ENCODE results near the gene CRLF1. TPM values are rescaled to one million over a fixed set of nuclear protein-coding genes. Genes with fewer than 3 reads are reported as not detected.

CRLF1 gene
- polyA plus RNA-seq, 4 donors: 2.0 to 22.3 (median 6.5) TPM; not detected in 1

DNA sequence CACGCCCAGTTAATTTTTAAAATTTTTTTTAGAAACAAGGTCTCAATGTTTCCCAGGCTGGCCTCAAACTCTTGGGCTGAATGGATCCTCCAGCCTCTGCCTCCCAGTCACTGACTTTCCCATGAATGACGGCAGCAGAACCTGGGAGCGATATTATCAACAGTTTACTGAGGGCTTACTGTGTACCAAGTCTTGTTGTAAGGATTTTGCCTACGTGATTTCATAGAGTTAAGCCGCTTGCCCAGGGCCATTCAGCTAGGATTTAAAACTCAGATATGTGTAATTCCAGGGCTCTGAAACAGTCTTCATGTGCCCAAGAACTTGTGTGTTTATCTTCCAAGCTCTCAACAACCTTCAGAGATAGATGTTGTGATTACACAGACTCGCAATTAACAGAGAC lies 55.0 kb downstream of the CRLF1 start:
- no peak for FAIRE-seq
- no peak overlapping the region for H3K4me3 ChIP-seq (ENCODE audit: low read depth in 1 of 3, low read length in 3 of 3)
- no peaks in the 10 kb centered on the region for H3K9me3 ChIP-seq (ENCODE audit: control insufficient read depth in 2 of 2, insufficient read depth in 1 of 2, low read depth in 1 of 2, low read length in 1 of 2)
- H3K4me1 ChIP-seq (ENCODE audit: control insufficient read depth in 3 of 3, insufficient read depth in 2 of 3, low read depth in 1 of 3, low read length in 2 of 3): no peaks in the 10 kb centered on the region
- H3K27ac ChIP-seq (ENCODE audit: low read depth in 1 of 3, low read length in 2 of 3): no peak overlapping the region
- WGBS, 3 donors: 31 to 54% (median 47%) methylated on average over 6 of the region's 6 CpGs
- no peak for DNase-seq
- no peaks in the 10 kb centered on the region for H3K36me3 ChIP-seq (ENCODE audit: control insufficient read depth in 3 of 3, insufficient read depth in 2 of 3, low read depth in 1 of 3, low read length in 3 of 3)
- H3K27me3 ChIP-seq (ENCODE audit: control insufficient read depth in 3 of 3, insufficient read depth in 3 of 3, low read length in 3 of 3): no peaks in the 10 kb centered on the region

DNA sequence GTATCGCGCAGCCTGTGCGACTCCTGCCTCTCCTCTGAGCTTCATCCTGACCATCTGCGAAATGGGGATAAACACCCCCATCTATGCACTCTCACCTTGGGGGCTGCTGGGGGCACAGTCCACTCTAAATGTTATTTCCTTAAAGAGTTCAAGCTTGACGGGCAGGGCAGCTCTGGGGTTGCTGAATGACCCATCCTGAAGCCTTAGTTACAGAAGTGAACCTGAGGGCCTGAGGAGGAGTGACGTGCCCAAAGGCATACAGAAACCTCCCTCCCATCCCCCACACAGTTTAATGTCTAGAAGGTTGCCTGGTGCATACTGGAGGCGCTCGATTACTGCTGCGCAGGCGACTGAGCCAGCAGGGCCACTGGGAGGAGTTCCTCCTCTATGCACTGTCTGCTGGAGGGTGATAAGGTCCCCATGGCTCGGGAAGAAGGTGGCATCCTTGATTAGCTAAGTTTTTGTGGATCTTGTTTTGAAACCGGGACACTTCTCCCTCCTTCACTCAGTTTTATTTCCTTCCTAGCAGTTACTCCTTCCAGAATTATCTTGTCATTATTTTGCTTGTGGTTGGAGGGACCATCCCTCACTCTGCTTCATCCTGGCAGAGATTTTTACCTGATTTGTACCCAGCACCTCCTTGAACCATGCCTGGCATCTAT lies 62.7 kb downstream of the CRLF1 start:
- WGBS, 3 donors: 2 to 5% (median 2%) methylated on average over 8 to 12 of the region's 12 CpGs
- Histone ChIP-seq H3K27me3 (ENCODE audit: control insufficient read depth in 3 of 3, insufficient read depth in 3 of 3, low read length in 3 of 3) (no peaks in the 10 kb centered on the region), H3K9me3 (ENCODE audit: control insufficient read depth in 2 of 2, insufficient read depth in 1 of 2, low read depth in 1 of 2, low read length in 1 of 2) (no peaks in the 10 kb centered on the region), H3K4me1 (ENCODE audit: control insufficient read depth in 3 of 3, insufficient read depth in 2 of 3, low read depth in 1 of 3, low read length in 2 of 3) (peaks cover 0 to 12% (median 4%) of the 10 kb centered on the region in 3 donors), H3K36me3 (ENCODE audit: control insufficient read depth in 3 of 3, insufficient read depth in 2 of 3, low read depth in 1 of 3, low read length in 3 of 3) (peaks cover 0 to 27% (median 10%) of the 10 kb centered on the region in 3 donors), H3K4me3 (ENCODE audit: low read depth in 1 of 3, low read length in 3 of 3) (peak overlapping the region; percentile 29 to 99 (median 98)), H3K27ac (ENCODE audit: low read depth in 1 of 3, low read length in 2 of 3) (peak overlapping the region in 2 of 3 donors; percentile 75 to 90)
- DNase-seq (peak; percentile 67 to 94), FAIRE-seq (no peak)

Other genes with a start within 250 kb of the CRLF1 start
- 10 to 100 TPM in 3 of 4 donors, 1 to 10 TPM in 1; 4.5 to 41.5 (median 20.1) TPM for gene GDF15, start 220.6 kb downstream of the CRLF1 start, polyA plus RNA-seq
- 1 to 10 TPM in 3 of 4 donors, under 1 TPM in 1; 0.89 to 5.1 (median 3.4) TPM for gene LRRC25, start 209.2 kb downstream of the CRLF1 start, polyA plus RNA-seq
- 100 to 1,000 TPM in 1 of 4 donors, 10 to 100 TPM in 3; 15.9 to 117 (median 44.2) TPM for gene SSBP4, start 187.4 kb downstream of the CRLF1 start, polyA plus RNA-seq
- 10 to 100 TPM in 2 of 4 donors, 1 to 10 TPM in 2; 4.5 to 72.1 (median 9.3) TPM for gene ISYNA1, start 168.7 kb downstream of the CRLF1 start, polyA plus RNA-seq
- gene ELL, start 84.7 kb downstream of the CRLF1 start, polyA plus RNA-seq: 10 to 100 TPM in 2 of 4 donors, 1 to 10 TPM in 2; 8.6 to 12.2 (median 10.4) TPM
- 100 to 1,000 TPM; 144 to 189 (median 180) TPM for gene FKBP8, start 63.2 kb downstream of the CRLF1 start, polyA plus RNA-seq
- gene KXD1, start 48.9 kb downstream of the CRLF1 start, polyA plus RNA-seq: 10 to 100 TPM; 58.8 to 81.3 (median 75.2) TPM
- gene UBA52, start 34.9 kb downstream of the CRLF1 start, polyA plus RNA-seq: 1,000 to 10,000 TPM in 2 of 4 donors, 100 to 1,000 TPM in 2; 741 to 1,139 (median 935) TPM
- 100 to 1,000 TPM in 1 of 4 donors, 10 to 100 TPM in 3; 46.1 to 102 (median 65.9) TPM for gene REX1BD, start 18.0 kb downstream of the CRLF1 start, polyA plus RNA-seq
- gene TMEM59L, start 6.1 kb upstream of the CRLF1 start, polyA plus RNA-seq: 1 to 10 TPM in 3 of 4 donors, not detected in 1; 1.3 to 8.5 (median 1.6) TPM
- gene KLHL26, start 30.2 kb upstream of the CRLF1 start, polyA plus RNA-seq: 1 to 10 TPM; 1.6 to 5.2 (median 3.5) TPM
- gene CRTC1, start 76.9 kb upstream of the CRLF1 start, polyA plus RNA-seq: 10 to 100 TPM in 1 of 4 donors, 1 to 10 TPM in 3; 5.8 to 20.7 (median 6.7) TPM
- gene COMP, start 184.5 kb upstream of the CRLF1 start, polyA plus RNA-seq: 1 to 10 TPM in 1 of 4 donors, under 1 TPM in 1, not detected in 2; 0.68 to 1.8 TPM
- gene UPF1, start 225.2 kb upstream of the CRLF1 start, polyA plus RNA-seq: 10 to 100 TPM; 37.6 to 55.1 (median 41.8) TPM

Data from small intestine (tissue), 7 donors.